Chondrocyte (in vitro differentiated cells): ENCODE measurements around the gene CIITA. TPM values are rescaled to one million over a fixed set of nuclear protein-coding genes. Genes with fewer than 3 reads are reported as not detected.

Source experiments
- DNase-seq: peaks from one replicate; pipeline ENCODE4 v3.0.0; 2021; ENCODE audit warnings: mixed read lengths, low spot score
- H3K27ac Mint-ChIP-seq: one replicate; pipeline ENCODE4 v1.8.0; 2021; ENCODE audit warnings: mild to moderate bottlenecking, moderate library complexity, mixed read lengths; ENCODE audit not compliant: unreplicated experiment
- H3K27me3 Mint-ChIP-seq: 2 replicates; pipeline ENCODE4 v1.8.0; 2021; ENCODE audit warnings: low read depth, mixed read lengths
- H3K36me3 Mint-ChIP-seq: 2 replicates; pipeline ENCODE4 v1.8.0; 2021; ENCODE audit warnings: low read depth, mixed read lengths
- H3K4me1 Mint-ChIP-seq: 2 replicates; pipeline ENCODE4 v1.8.0; 2021; ENCODE audit warnings: low read depth, mild to moderate bottlenecking, mixed read lengths
- H3K4me3 Mint-ChIP-seq: one replicate; pipeline ENCODE4 v1.8.0; 2021; ENCODE audit warnings: mild to moderate bottlenecking, moderate library complexity, mixed read lengths; ENCODE audit not compliant: unreplicated experiment
- H3K9me3 Mint-ChIP-seq: 2 replicates; pipeline ENCODE4 v1.8.0; 2021; ENCODE audit warnings: low read depth, mixed read lengths
- CTCF ChIP-seq: fragments of 200-600 bp; sonication (generic); IDR thresholded peaks from 2 replicates; pipeline ENCODE4 v1.5.0; 2021; ENCODE audit warnings: antibody characterized with exemption, mild to moderate bottlenecking, moderate library complexity
- total RNA-seq: library from RNA; stranded (reverse); gene quantifications from 3 replicates; pipeline ENCODE4 v1.2.1, GENCODE V29; 2021

The CIITA gene
- total RNA-seq, 1 donor from 2014 or later: not detected

DNA sequence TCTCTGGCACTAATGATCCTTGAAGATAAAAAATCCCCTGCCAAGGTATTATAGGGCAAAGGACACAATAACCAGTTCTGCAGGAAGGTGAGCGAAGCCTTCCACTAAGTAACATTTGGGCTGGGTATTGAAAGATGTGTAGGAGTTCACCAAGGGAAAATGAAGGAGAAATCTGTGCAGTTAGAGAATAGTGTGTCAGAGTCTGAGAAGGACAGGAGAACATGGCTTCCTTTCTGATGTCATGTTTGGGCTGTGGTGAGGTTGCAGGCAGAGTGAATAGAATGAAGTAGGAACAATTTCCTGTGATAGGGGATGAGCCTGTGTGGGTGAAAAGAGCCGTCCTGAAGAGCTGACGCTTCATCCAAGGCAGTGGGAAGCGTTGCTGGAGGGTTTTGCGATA is 24.1 kb upstream of the CIITA start:
- no peak for DNase-seq
- H3K9me3 Mint-ChIP-seq: no peaks in the 10 kb centered on the region
- H3K27me3 Mint-ChIP-seq: peaks cover 15% of the 10 kb centered on the region

GRCh38 chr16:10856042-10856441 is 21.0 kb upstream of the CIITA start:
- H3K27ac Mint-ChIP-seq: no peak overlapping the region
- peaks cover 2% of the 10 kb centered on the region for H3K9me3 Mint-ChIP-seq
- no peaks in the 10 kb centered on the region for H3K36me3 Mint-ChIP-seq
- DNase-seq: no peak
- H3K4me3 Mint-ChIP-seq: no peak overlapping the region
- TF ChIP-seq CTCF: no peak
- peaks cover 9% of the 10 kb centered on the region for H3K27me3 Mint-ChIP-seq
- no peaks in the 10 kb centered on the region for H3K4me1 Mint-ChIP-seq

More for the DNA sequence above, 24.1 kb upstream of the CIITA start:
- Mint-ChIP-seq H3K4me3 (no peak overlapping the region), H3K4me1 (no peaks in the 10 kb centered on the region), H3K27ac (no peak overlapping the region), H3K36me3 (no peaks in the 10 kb centered on the region)
- TF ChIP-seq CTCF: no peak

GRCh38 chr16:10858203-10858602 is 18.8 kb upstream of the CIITA start:
- no peak for DNase-seq
- Mint-ChIP-seq H3K27me3 (peaks cover 20% of the 10 kb centered on the region), H3K9me3 (peaks cover 2% of the 10 kb centered on the region)

GRCh38 chr16:10859020-10859419 is 18.0 kb upstream of the CIITA start:
- no peaks in the 10 kb centered on the region for H3K4me1 Mint-ChIP-seq
- no peaks in the 10 kb centered on the region for H3K36me3 Mint-ChIP-seq
- H3K9me3 Mint-ChIP-seq: peaks cover 2% of the 10 kb centered on the region
- TF ChIP-seq CTCF: no peak
- no peak overlapping the region for H3K27ac Mint-ChIP-seq
- no peak for DNase-seq
- H3K4me3 Mint-ChIP-seq: no peak overlapping the region
- peaks cover 20% of the 10 kb centered on the region for H3K27me3 Mint-ChIP-seq

More at GRCh38 chr16:10858203-10858602, 18.8 kb upstream of the CIITA start:
- no peak for TF ChIP-seq CTCF
- H3K27ac Mint-ChIP-seq: no peak overlapping the region
- H3K4me1 Mint-ChIP-seq: no peaks in the 10 kb centered on the region
- no peak overlapping the region for H3K4me3 Mint-ChIP-seq
- H3K36me3 Mint-ChIP-seq: no peaks in the 10 kb centered on the region

GRCh38 chr16:10859658-10860057 is 17.3 kb upstream of the CIITA start:
- Mint-ChIP-seq H3K27ac (no peak overlapping the region), H3K36me3 (no peaks in the 10 kb centered on the region), H3K27me3 (peaks cover 22% of the 10 kb centered on the region), H3K9me3 (peaks cover 2% of the 10 kb centered on the region), H3K4me1 (no peaks in the 10 kb centered on the region), H3K4me3 (no peak overlapping the region)
- no peak for DNase-seq
- no peak for TF ChIP-seq CTCF
